GM21423 (cell line): ENCODE results near the gene GRIA1.
"Not testable (repeated sequence)": the region's sequence is repeated elsewhere in the genome, so short reads cannot be mapped to it uniquely, and the experiment has no call there.

Experiments used
- ATAC-seq: cut with Tn5 transposase; IDR thresholded peaks from one replicate; pipeline ENCODE4 v1.9.1; 2021; ENCODE audit warnings: mild to moderate bottlenecking, moderate library complexity; ENCODE audit not compliant: unreplicated experiment

The GRIA1 gene

DNA sequence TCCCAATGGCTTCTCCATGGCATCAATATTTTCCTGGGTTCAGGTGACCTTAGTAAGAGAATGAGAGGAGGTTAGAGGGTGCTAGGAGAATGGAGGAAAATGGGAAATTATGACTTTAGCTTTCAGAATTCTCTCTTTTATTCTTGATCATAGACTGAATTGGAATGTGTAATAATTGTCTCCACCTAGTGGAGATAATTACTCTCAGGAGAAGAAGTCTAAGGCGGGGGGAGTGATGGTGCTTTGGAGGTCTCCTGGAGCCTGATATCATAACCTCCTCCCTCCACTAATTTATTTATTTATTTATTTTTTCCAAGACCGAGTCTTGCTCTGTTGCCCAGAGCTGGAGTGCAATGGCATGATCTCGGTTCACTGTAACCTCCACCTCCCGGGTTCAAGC is 221.3 kb downstream of the GRIA1 start:
- no peak for ATAC-seq

DNA sequence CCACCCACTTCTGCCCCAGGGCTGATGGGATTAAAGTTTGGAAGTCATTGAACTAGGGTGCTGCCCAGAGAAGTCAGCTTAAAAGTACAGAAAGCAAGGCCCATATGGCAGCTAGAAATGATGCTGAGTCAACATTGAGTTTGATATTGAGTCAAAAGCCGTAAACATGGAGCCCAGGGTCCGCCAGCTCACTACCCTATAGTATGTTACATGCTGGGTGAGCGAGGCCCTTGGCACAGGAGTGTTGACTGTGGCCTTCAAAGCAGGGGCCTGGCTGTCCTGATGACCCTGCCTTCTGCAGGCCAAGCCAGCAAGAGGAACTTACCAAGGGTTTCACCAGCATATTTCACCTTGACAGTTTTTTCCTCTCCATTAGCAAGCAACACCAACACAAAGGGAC is 222.5 kb downstream of the GRIA1 start:
- ATAC-seq = no peak

DNA sequence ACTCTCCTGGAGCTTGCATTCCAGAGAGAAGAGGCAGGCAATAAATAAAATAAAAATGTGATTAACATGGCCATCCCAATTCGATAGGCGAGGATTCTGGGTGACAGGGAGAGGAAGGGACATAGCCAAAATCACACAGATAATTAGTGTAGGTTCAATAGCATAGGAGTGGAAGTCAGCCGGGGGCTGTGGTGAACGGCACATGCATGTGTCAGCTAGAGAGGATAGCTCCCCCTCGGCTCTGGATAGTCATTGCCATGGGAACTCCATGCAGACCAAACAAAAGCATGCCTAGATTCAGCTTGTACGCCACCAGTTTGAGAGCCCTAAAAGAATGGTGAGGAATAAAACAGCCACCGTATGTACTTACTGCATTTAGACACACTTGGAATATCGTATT is 223.5 kb downstream of the GRIA1 start:
- no peak for ATAC-seq

DNA sequence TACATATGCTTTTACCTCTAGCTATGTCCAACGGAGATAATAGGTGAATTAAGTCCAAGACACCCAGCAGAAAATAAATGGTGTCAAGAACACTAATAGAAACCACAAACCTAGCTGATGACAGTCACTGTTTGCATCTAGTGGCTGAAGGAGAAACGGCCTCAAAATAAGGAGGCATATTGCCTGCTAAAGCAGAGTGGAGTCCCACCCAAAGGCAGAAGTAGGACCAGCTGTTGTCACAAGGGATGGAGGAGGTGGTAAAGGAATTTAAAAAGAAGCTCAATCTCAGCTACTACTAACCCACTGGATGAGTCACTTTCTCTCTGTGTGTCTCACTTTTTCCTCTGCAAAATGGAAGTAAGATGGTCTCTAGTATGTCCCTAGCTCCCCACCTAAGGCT is 224.3 kb downstream of the GRIA1 start:
- no peak for ATAC-seq

DNA sequence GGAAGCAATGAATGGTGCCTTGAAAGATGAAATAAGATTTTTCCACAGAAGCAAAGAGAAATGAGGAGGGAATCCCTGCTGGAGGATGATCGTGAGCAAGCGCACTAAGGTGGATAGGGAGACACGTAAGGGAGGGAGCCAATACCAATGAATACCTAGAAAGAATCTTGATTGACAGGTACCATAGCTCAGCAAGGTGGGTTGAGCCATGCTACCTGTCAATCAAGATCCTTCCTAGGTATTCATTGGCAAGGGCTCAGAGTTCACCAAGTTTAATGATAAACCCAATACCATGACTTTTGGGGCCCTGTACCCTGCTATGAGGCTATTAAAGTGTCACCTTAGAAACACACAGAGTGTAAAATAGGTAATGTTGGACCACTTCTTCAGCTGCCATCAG is 226.8 kb downstream of the GRIA1 start:
- no peak for ATAC-seq

DNA sequence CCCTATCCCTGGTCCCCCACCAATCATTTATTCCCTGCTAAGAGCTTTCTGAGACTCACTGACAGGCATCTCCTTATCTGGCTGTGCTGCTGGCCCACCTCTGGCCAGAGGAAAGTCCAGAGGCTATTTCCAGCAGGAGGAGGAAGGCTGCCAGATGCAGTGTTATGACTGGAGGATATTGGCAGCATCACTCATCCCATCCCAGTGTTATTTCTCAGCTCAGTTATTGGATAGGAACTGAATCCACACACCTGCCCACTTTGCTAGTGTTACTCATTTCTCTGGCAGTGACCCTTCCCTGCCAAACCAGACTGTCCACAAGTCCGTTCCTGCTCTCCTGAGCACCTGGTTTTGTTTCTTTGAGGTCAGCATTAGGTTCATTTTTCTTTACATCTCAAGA is 228.2 kb downstream of the GRIA1 start:
- no peak for ATAC-seq

DNA sequence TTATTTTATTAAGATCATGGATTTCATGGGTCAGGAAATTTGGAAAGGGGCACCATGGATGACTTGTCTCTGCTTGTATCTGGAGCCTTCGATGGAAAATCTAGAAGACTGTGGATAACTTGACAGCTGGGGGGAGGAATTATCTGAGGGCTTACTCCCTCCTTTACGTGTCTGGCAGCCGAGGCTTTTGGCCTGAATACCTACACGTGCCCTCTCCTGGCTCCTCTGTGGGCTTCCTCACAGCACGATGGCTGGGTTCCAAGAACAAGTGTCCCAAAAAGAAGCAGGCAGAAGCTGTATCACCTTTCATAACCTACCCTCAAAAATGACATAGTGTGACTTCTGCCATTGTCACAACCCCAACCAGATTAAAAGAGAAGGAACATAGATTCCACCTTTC is 228.9 kb downstream of the GRIA1 start:
- no peak for ATAC-seq

DNA sequence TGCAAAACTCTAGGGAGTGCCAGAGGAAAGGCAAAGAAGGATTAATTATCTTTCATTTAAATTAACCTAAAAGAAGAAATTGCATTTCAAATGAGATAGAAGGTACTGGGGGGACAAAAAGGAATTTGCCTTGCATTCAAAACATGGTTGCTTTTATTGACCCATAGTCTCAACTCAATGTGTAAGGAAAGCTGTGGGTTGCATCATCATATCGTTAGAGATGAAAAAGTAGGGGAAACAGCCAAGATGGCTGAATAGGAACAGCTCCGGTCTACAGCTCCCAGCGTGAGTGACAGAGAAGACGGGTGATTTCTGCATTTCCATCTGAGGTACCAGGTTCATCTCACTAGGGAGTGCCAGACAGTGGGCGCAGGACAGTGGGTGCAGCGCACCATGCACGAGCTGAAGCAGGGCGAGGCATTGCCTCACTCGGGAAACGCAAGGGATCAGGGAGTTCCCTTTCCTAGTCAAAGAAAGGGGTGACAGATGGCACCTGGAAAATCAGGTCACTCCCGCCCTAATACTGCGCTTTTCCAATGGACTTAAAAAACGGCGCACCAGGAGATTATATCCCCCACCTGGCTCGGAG is 232.6 kb downstream of the GRIA1 start:
- not testable (repeated sequence) for ATAC-seq

DNA sequence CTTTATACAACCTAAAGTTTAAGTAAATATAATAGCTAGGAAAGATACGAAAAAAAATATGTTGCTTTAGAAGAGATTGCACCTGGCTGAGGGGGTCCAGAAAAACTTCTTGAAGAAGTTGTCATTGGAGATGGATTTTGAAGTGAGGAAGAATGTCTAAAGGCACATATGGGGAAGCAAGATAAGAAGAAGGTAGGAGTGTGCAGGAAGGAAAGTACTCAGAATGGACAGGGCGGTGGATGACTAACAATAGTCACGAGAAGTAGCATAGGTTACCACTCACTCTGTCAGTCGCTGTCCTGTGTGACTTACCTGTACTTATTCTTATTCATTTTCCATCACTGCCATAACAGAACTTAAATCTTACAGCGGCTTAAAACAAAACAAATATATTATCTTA is 251.6 kb downstream of the GRIA1 start:
- ATAC-seq = no peak

DNA sequence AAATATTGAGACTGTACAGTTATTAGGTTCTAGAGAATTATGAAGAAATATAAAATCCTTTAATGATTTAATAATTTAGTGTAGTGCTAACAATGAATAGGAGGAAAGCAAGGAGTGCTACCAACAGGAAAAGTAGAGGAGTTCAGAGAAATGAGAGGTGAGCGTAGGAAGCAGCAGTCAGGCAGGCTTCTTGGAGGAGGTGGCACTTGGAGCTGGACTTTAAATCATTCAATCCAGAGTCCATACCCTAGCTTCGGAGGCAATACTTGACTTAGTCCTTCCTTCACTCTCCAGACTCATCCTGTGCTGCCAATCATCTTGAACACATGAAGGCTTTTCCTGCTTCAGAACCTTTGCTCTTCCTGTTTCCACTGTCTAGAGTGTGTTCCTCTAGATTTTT is 254.3 kb downstream of the GRIA1 start:
- ATAC-seq = no peak

DNA sequence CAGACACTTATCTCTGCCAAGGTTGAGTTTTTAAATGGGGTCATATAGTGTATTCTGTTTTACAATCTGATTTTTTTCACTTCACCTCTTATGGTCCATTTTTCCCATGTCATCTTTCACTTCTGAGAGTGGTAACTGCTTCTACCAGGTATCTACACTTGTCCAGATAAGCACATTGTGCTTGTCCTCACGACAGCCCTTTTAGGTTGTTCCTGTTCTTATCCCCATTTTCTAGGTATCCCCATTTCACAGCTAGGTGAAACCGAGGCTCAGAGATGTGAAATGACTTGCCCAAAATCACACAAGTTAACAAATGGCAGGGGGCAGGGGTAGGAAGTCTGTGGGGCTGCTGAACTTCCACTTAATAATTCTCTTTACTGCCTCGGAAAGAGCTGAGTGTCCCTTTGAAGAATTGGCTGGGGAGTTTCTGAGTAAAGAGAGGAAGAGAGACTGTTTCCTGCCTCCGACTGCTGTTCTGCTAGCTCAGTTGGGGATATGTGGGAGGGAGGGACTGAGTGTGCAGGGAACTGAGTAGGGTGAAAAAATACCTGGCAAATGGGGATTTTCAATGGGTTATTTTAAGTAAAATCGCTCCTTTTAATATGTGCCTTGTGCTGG is 255.4 kb downstream of the GRIA1 start:
- ATAC-seq = no peak

DNA sequence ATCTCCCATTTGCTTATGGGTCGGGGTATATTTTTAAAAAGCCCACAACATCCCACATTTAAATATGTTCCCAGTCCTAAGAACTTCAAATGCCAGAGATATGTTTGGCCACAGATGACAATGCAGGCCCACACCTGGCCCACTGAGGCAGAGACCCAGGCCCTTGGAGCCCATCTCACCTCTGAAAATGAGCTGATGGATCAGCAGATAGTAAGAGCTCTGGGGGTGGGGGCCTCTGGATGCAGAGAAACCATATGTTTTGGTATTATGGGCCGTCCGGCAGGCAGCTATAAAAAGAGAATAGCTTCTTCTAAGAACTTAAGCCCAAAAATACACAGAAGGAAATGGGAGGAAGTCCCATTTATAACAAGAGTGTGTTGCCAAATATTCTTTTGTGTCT is 256.0 kb downstream of the GRIA1 start:
- no peak for ATAC-seq

DNA sequence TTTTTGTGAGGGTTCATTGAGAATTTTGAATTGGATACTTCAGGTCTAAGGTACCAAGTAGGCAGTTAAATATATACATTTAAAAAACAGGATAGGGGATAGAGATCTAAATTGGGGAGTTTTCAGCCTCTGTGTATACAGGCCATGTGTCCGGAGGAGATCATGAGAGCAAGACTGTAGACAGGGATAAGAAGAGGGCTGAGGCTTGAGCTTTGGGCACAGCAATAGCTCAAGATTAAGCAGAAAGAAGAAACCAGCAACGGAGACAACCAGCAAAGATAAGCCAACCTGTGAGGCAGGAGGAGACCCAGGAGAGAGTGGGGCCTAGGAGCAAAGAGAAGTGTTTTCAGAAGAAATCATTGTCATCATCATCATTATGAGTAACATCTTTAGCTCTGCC is 258.4 kb downstream of the GRIA1 start:
- no peak for ATAC-seq

DNA sequence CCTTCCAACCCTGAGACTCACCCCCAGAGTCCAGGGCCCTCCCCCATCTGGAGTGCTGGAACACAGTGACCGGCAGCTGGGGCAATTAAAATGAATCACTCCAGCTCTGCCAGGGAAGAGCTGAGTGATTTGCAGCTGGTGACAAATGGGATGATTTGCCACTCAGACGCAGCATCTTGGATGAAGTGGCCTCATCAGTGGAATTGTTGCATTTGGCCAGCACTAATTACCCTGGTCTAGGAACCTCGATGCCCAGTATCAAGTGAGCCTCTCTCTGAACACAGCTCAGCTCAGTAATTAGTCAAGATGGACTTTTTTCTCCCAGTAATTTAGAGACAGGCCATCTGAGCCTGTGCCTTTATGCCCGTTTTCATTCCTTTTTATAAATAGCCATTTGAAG is 259.5 kb downstream of the GRIA1 start:
- ATAC-seq = no peak

DNA sequence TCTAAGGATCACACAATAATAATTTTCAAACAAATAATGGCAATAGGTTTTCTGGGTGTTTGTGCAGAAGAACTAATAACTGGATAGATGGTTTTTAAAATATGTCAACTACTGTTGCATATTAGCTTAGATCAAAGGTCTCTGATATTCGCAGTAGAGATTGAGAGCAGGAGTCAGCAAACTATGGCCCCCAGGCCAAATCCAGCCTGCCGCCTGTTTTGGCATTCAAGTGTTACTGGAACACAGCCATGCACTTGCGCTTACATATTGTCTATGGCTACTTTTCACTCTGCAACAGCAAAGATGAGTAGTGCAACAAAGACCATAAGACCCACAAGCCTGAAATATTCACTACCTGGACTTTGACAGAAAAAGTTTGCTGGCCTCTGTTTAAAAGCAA is 260.8 kb downstream of the GRIA1 start:
- ATAC-seq = no peak

DNA sequence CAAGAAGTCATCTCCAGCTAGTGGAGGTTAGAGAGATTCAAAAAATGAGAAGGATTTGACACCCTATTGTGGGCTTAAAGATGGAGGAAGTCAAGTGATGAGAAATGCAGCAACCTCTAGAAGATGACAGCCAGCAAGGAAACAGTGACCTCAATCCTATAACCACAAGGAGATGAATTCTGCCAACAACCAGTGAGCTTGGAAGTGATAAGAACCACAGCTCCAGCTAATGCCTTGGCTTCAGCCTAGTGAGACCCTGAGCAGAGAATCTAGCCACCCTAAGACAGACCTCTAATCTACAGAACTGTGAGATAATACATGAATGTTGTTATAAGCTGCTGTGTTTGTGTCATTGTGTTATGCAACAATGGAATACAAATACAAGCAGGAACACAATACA is 262.4 kb downstream of the GRIA1 start:
- ATAC-seq = no peak

DNA sequence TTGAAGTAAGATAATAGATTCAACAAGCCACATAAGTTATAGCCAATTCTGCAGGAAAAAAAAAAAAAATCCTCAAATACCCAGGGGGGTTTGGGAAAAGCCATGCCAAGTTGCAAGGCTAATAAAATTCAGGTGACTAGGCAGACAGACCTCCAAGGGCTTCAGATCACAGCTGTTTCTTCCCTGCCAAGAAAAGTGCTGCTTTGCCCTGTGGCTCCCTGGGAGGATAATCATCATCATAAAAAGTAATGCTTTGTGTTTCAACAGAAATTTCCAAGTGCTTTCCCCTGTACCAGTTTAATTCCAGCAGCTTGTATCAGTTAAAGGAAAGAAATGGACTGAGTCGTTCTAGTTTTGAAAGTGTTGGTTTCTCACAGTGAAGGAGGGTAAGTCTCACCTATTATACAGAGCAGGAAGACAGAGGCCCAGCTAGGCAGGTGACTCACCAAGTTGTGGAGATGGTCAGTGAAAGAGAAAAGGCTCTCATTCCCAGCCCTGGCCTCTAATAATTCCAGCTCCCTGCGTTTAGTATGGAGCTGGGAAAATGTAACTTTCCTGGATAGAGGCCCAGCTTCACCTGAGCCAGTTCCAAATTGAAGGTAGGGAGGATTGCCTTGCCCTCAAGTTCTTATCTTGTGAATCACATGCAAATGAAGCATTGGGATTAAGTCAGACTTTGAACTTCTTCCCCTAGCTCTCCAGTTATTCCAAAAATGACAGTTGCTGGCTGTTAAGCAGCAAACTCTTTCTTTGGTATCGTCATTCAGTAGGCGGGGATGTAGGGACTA is 263.4 kb downstream of the GRIA1 start:
- ATAC-seq = no peak

DNA sequence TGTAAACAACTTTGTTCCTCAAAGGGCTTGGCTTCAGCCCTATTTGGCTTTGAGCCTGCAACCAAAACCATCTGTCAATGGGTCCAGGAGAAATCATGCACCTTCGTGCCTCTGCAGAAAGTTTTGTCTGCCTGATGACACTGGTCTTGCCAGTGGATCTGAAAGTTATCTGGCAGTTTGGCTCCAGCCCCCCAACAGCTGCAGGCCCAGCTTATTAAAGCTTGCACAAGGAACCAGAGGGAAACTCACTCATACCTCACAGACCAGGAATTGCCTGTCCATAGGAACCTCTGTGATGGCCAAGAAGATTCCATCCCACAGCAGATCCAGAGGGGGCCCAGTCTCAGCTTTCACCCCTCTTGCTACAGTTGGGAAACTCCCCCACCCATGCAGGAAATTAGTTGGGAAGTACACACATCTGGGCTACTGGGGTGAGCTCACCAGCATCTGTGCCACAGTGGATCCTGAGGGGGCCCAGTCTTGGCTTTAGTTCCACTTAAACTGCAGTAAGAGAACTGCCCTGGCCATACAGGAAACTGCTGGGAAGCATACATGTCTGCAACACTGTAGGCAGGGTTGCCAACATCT is 265.5 kb downstream of the GRIA1 start:
- ATAC-seq = no peak

DNA sequence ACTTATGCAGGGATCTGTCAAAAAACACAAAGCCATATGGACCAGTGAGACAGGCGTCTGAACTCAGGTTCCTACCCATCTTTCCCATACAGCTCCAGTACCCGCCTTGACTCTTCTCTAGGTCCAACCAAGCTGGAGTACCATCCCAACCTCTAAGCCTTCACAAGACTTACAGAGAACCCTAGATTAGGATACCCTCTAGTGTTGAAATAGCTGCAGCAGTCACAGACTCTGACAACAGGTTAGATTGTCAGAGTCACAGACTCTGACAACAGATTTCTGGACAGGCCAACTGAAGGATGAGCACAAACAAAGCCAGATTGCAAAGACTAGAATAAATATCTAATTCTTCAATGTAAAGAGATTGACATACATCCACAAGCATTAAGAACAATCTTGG is 266.1 kb downstream of the GRIA1 start:
- no peak for ATAC-seq

DNA sequence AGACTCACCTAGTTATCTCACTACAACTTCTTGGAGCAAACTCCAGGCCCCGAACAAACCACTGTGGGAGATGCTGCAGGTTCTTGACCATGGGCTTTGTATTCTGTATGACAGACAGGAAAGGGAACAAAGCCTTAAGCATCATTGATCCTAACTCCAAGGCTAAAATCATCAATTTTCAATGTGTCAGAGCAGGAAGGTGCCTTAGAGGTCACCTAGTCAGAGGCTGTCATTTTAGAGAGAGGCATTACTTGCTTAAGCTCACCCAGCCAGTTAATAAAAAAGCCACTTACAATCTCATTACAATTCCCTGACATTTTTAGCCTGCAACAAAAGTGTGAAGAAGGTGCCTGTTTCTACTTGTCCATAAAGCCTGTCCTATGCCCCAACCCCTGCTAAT is 275.5 kb downstream of the GRIA1 start:
- ATAC-seq = no peak

DNA sequence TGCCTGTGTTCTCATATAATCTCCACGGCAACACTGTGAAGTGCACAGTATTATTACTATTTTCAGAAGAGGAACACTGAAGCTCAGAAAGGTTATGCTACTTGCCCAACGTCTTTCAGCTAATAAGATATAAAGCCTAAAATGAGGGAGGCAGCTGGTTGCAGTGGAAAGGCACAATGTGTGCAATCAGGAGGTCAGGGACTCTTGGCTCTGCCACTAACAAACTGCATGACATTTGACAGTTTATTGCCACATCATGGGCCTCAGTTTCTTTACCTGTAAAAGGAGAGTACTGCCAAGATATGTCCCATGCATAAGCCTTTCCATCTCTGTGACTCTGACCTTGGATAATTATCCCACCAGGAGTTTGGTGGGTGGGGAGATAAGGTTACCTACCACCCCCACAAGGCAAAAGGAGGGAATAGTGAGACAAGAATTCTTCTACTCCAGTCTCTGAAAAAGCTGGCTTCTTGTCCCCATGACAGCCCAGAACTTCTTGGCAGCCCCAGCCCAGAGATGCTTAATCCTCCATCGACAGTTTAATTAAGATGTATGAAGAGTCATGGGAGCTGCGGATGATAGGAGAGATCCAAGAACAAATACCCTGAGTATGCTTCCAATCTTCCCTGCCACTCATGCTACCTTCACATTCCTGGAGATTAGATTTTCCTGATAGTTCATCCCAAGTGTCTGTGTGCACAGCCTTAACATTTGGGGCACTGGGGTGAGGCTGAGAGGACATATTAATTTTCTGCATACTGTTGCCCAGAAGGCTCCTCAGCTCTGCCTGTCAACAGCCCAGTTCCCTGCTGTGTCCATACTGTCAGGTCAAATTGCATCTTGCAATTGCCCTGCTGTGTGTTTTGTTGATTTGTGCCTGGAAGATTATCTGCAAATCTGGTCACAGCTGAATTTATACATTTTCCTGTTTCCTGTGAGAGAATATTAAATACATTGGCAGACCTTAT is 277.0 kb downstream of the GRIA1 start:
- ATAC-seq = no peak
